IMR-90 (cell line): ENCODE measurements around the gene TMED10. TPM values are rescaled to one million over a fixed set of nuclear protein-coding genes. Genes with fewer than 3 reads are reported as not detected.

Experiments
- ATAC-seq: fragments of 200-7000 bp; cut with Tn5 transposase; 2 replicates; pipeline ENCODE4 v1.9.1; 2020; ENCODE audit warnings: low read depth, mild to moderate bottlenecking, moderate library complexity
- BruUV-seq: library from RNA; stranded (reverse); fragments of 400-500 nt; replicated peaks from 2 replicates; lab custom pipeline; 2021; lab: Mats Ljungman, UMichigan
- CTCF ChIA-PET: fragments of 300-600 bp; formaldehyde crosslinking; extraction: SDS; loops from one replicate; lab custom pipeline; 2021; ENCODE audit warnings: antibody characterized with exemption; lab: Yijun Ruan, JAX
- POLR2A ChIA-PET: fragments of 300-600 bp; sonication (Branson Sonifier 250); formaldehyde crosslinking; loops from one replicate; lab custom pipeline; 2022; ENCODE audit warnings: antibody characterized with exemption; ENCODE audit not compliant: unreplicated experiment; lab: Charles Lee
- DNase-seq: peaks from one replicate; pipeline ENCODE4 v3.0.0; 2013
- H2AFZ ChIP-seq: replicated peaks from 2 replicates; pipeline ENCODE3; 2013; ENCODE audit warnings: low read length, mild to moderate bottlenecking; ENCODE audit not compliant: poor library complexity
- H2AK5ac ChIP-seq: 2 replicates; pipeline ENCODE4 v1.6.1; 2013; ENCODE audit warnings: low read depth, low read length, inconsistent platforms
- H2AK9ac ChIP-seq: replicated peaks from 2 replicates; pipeline ENCODE3; 2013; ENCODE audit warnings: mild to moderate bottlenecking, low read depth, low read length, moderate library complexity; ENCODE audit not compliant: poor library complexity
- H2BK120ac ChIP-seq: 2 replicates; pipeline ENCODE4 v1.6.1; 2013; ENCODE audit warnings: low read depth, low read length, inconsistent platforms
- H2BK15ac ChIP-seq: 3 replicates; pipeline ENCODE4 v1.6.1; 2013; ENCODE audit warnings: low read depth, low read length, inconsistent platforms
- H2BK20ac ChIP-seq: 2 replicates; pipeline ENCODE4 v1.6.1; 2013; ENCODE audit warnings: low read depth, mild to moderate bottlenecking, inconsistent platforms, low read length, moderate library complexity
- H2BK5ac ChIP-seq: 2 replicates; pipeline ENCODE4 v1.6.1; 2013; ENCODE audit warnings: mild to moderate bottlenecking, low read depth, low read length, inconsistent platforms; ENCODE audit not compliant: poor library complexity, severe bottlenecking
- H3K14ac ChIP-seq: replicated peaks from 2 replicates; pipeline ENCODE4 v1.6.1; 2013; ENCODE audit warnings: low read depth, low read length, inconsistent platforms
- H3K18ac ChIP-seq: 2 replicates; pipeline ENCODE4 v1.6.1; 2013; ENCODE audit warnings: low read depth, low read length, control low read depth
- H3K23ac ChIP-seq: 2 replicates; pipeline ENCODE4 v1.6.1; 2013; ENCODE audit warnings: low read depth, low read length, inconsistent platforms
- H3K27ac ChIP-seq: 2 replicates; pipeline ENCODE4 v1.5.1; 2013; ENCODE audit warnings: mild to moderate bottlenecking, control low read depth, low read length; ENCODE audit not compliant: insufficient read depth
- H3K27me3 ChIP-seq: 2 replicates; pipeline ENCODE4 v1.6.1; 2013; ENCODE audit warnings: low read length; ENCODE audit not compliant: control insufficient read depth, insufficient read depth
- H3K36me3 ChIP-seq: 2 replicates; pipeline ENCODE4 v1.6.1; 2013; ENCODE audit warnings: low read length, mixed read lengths; ENCODE audit not compliant: control insufficient read depth, insufficient read depth
- H3K4ac ChIP-seq: 2 replicates; pipeline ENCODE4 v1.6.1; 2013; ENCODE audit warnings: low read depth, low read length, inconsistent platforms
- H3K4me1 ChIP-seq: 2 replicates; pipeline ENCODE4 v1.6.1; 2013; ENCODE audit warnings: low read length, mixed read lengths; ENCODE audit not compliant: control insufficient read depth, insufficient read depth
- H3K4me2 ChIP-seq: 2 replicates; pipeline ENCODE4 v1.6.1; 2013; ENCODE audit warnings: low read depth, mild to moderate bottlenecking, control low read depth, low read length, moderate library complexity
- H3K4me3 ChIP-seq: 2 replicates; pipeline ENCODE4 v1.5.1; 2013; ENCODE audit warnings: low read depth, mild to moderate bottlenecking, control low read depth, low read length, moderate library complexity; ENCODE audit not compliant: insufficient read depth
- H3K56ac ChIP-seq: 2 replicates; pipeline ENCODE4 v1.6.1; 2013; ENCODE audit warnings: low read length, inconsistent platforms; ENCODE audit not compliant: insufficient read depth; ENCODE audit errors: extremely low read depth
- H3K79me1 ChIP-seq, 2 experiments: 2 replicates each; pipeline ENCODE4 v1.6.1; 2013; ENCODE audit warnings: low read length in 2 of 2, inconsistent platforms in 1 of 2, low read depth in 1 of 2
- H3K9ac ChIP-seq: 2 replicates; pipeline ENCODE4 v1.6.1; 2013; ENCODE audit warnings: low read depth, low read length, control low read depth
- H3K9me1 ChIP-seq: 2 replicates; pipeline ENCODE4 v1.6.1; 2013; ENCODE audit warnings: low read length, inconsistent platforms; ENCODE audit not compliant: insufficient read depth
- H3K9me3 ChIP-seq: 2 replicates; pipeline ENCODE4 v1.6.1; 2013; ENCODE audit warnings: low read length; ENCODE audit not compliant: control insufficient read depth, insufficient read depth
- H4K20me1 ChIP-seq: 2 replicates; pipeline ENCODE4 v1.6.1; 2013; ENCODE audit warnings: low read length, inconsistent platforms; ENCODE audit not compliant: insufficient read depth
- H4K5ac ChIP-seq: 2 replicates; pipeline ENCODE4 v1.6.1; 2013; ENCODE audit warnings: mild to moderate bottlenecking, low read depth, low read length, control low read depth
- H4K8ac ChIP-seq, 2 experiments: 2 replicates each; pipeline ENCODE4 v1.6.1; 2013; ENCODE audit warnings: low read depth in 2 of 2, low read length in 2 of 2, control low read depth in 1 of 2, inconsistent platforms in 1 of 2
- H4K91ac ChIP-seq: 2 replicates; pipeline ENCODE4 v1.6.1; 2013; ENCODE audit warnings: low read depth, low read length, inconsistent platforms; ENCODE audit not compliant: insufficient read depth
- ELK1 ChIP-seq: fragments of 150-350 bp; IDR thresholded peaks from 2 replicates; pipeline ENCODE4 v1.6.1; 2016; ENCODE audit warnings: low read depth, mild to moderate bottlenecking, low read length, moderate library complexity, borderline replicate concordance
- MXI1 ChIP-seq: IDR thresholded peaks from 2 replicates; pipeline ENCODE4 v1.6.1; 2012; ENCODE audit warnings: low read depth, mild to moderate bottlenecking, low read length, moderate library complexity, borderline replicate concordance
- NFE2L2 ChIP-seq: fragments of 150-350 bp; IDR thresholded peaks from 2 replicates; pipeline ENCODE4 v1.6.1; 2016; ENCODE audit warnings: low read depth, mild to moderate bottlenecking, low read length
- POLR2A ChIP-seq: IDR thresholded peaks from 2 replicates; pipeline ENCODE4 v1.6.1; 2012; ENCODE audit warnings: mild to moderate bottlenecking, low read depth, low read length
- RAD21 ChIP-seq: IDR thresholded peaks from 2 replicates; pipeline ENCODE4 v1.6.1; 2012; ENCODE audit warnings: low read length, improper control_type of control experiment
- WGBS, 2 experiments: methylation state at CpG; one replicate each; pipeline versions ENCODE4 v1.1.5 to v1.1.7; 2013; ENCODE audit warnings: missing lambda C conversion rate in 2 of 2; ENCODE audit not compliant: insufficient read length in 1 of 2; ENCODE audit errors: extremely low coverage in 2 of 2; 5-methylcytosine and 5-hydroxymethylcytosine counted together
- dilution Hi-C: fragments of 300-500 bp; cut with HindIII; formaldehyde crosslinking; loops from one replicate; pipeline ENCODE4 v1.14.3; 2018; ENCODE audit warnings: low sequenced_read_pairs; ENCODE audit not compliant: unreplicated experiment
- in situ Hi-C: fragments of 300-500 bp; cut with MboI; formaldehyde crosslinking; loops from 3 replicates; pipeline ENCODE4 v1.14.3; 2019; ENCODE audit warnings: low sequenced_read_pairs, inconsistent platforms, mixed read lengths
- intact Hi-C: fragments of 100-400 bp; cut with micrococcal nuclease; formaldehyde crosslinking; loops from 2 replicates; pipeline ENCODE4 v1.10.0; 2022
- polyA plus RNA-seq, 3 experiments: library from polyadenylated mRNA; depleted of rRNA; stranded (reverse); fragments of >200 nt; gene quantifications; 2 replicates each; pipeline ENCODE4 v1.2.3, GENCODE V29; 2012; ENCODE audit warnings: low replicate concordance in 1 of 3
- total RNA-seq: library from RNA; depleted of rRNA; stranded (reverse); fragments of >200 nt; gene quantifications from 2 replicates; pipeline ENCODE4 v1.2.3, GENCODE V29; 2012

TMED10 gene
- total and polyA plus RNA-seq, 2 of the 4 experiments (the other 2 are of a cell fraction), result 254 to 441 TPM

- no peaks in the 10 kb centered on the region for H3K27me3 ChIP-seq
- H3K4me3 ChIP-seq, result no peak overlapping the region
- H2BK120ac ChIP-seq, result peak overlapping the region; percentile 93; the same call in 1 of the 2 replicates
- ChIA-PET CTCF (interaction anchor here (0.6 kb wide), 2 partner anchors 22 to 61 kb away, joined by 3 read pairs; no protein-coding TSS in a partner anchor), POLR2A (no interaction called here)
- H4K91ac ChIP-seq, result peak overlapping the region; percentile 64; the same call in 1 of the 2 replicates
- peak overlapping the region; percentile 85 for H3K18ac ChIP-seq
- H3K4me1 ChIP-seq, result peaks cover 13% of the 10 kb centered on the region
- H2BK15ac ChIP-seq, result peak overlapping the region; percentile 93; the same call in 2 of the 3 replicates
- peak overlapping the region; percentile 69 for H2BK5ac ChIP-seq
- peak overlapping the region; percentile 94 for H3K27ac ChIP-seq
- peak overlapping the region; percentile 96 for H2AK5ac ChIP-seq
- dilution Hi-C loops (no loop called here), in situ Hi-C loops (no loop called here), intact Hi-C loops (no loop called here)
- H4K20me1 ChIP-seq, result no peaks in the 10 kb centered on the region
- no peak for TF ChIP-seq MXI1
- TF ChIP-seq NFE2L2, result no peak
- TF ChIP-seq RAD21, result no peak
- no peak for TF ChIP-seq ELK1
- TF ChIP-seq POLR2A, result no peak
- peak overlapping the region; percentile 73; the same call in 1 of the 2 replicates for H3K23ac ChIP-seq
- no peaks in the 10 kb centered on the region for H3K36me3 ChIP-seq
- peak overlapping the region; percentile 46 to 80; a peak in 3 of 4 replicates for H4K8ac ChIP-seq
- peak overlapping the region; percentile 81; the same call in 1 of the 2 replicates for H3K14ac ChIP-seq
- BruUV-seq, result no TSS peak
- peak overlapping the region; percentile 13; the same call in 1 of the 2 replicates for H3K56ac ChIP-seq
- peaks cover 12% of the 10 kb centered on the region for H3K9me1 ChIP-seq
- no peaks in the 10 kb centered on the region for H3K79me1 ChIP-seq
- H2BK20ac ChIP-seq, result peak overlapping the region; percentile 93
- no CpG with 5 or more reads among the region's 1 CpG for WGBS, 2 experiments
- peak overlapping the region; percentile 40; the same call in 1 of the 2 replicates for H3K4me2 ChIP-seq
- H3K9ac ChIP-seq, result peak overlapping the region; percentile 69
- H3K4ac ChIP-seq, result peak overlapping the region; percentile 77
- ATAC-seq (peak; percentile 30), DNase-seq (no peak)
- H3K9me3 ChIP-seq, result no peaks in the 10 kb centered on the region
- H2AFZ ChIP-seq, result peak overlapping the region; percentile 71
- H2AK9ac ChIP-seq, result no peak overlapping the region
- H4K5ac ChIP-seq, result peak overlapping the region; percentile 88
These were observed 6.8 kb upstream of the TMED10 start for GRCh38 chr14:75183225-75183624.
